ENCODE measurements around the gene CCR3.
"Not testable (repeated sequence)": the region's sequence is repeated elsewhere in the genome, so short reads cannot be mapped to it uniquely, and the experiment has no call there.

The CCR3 gene

DNA sequence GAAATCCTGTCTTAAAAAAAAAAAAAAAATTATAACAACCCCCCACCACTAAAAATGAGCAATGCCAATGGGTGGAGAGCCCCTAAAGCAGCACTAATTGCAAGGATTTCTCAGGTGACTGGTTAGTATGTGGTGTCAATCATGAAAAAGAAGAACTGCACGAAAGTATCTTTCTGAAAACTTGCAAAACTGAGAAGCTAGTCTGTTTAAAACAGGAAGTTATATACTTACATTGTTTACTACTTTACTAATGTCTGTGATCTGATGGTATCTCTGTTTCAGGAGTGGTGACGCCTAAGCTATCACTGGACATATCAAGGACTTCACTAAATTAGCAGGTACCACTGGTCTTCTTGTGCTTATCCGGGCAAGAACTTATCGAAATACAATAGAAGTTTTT is at the start of gene CCR3:
TSS of gene CCR3 (plus strand) at position 341 of the 400 bp plus-strand sequence. CDS start 22,699 bp downstream, outside the sequence.
- no peak for DNase-seq (ENCODE audit: low spot score)
- FAIRE-seq, result no peak

DNA sequence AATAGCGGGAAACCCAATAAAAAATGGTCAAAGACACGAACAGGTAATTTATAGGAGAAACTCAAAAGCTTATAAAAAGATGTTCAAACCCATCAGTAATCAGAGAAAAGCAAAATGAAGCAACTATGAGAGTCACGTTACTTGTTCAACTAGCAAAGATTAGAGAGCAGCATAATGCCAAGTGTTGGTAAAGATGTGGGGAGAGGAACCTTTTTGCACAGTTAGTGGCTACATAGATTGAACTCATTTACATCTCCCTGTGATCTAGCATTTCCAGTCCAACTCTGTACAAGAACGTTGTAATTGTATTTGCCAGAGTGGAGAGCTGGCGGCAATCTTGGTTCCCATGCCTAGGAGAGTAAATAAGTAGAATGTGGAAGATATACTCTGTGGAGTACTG is 49.3 kb upstream of the CCR3 start:
- no peak for FAIRE-seq
- no peak for DNase-seq (ENCODE audit: low spot score)

DNA sequence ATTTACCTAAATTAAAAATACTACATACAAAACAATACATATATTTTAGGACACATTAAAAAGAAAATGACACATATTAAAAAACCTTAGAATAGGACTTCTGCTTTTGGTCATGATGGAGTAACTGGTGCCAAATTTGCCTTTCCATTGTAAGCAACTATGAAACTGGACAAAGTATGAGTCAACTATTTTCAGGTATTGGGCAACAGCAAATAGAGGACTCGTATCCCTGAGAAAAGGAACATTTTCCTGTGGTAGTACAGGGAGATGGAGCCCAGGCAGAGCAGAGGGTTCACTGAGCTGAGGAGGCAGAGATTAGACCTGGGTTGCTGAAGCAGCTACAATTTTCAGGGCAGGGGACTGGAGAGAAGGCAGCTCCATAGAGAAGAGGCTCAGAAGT is 48.8 kb upstream of the CCR3 start:
- DNase-seq (ENCODE audit: low spot score), result no peak
- FAIRE-seq, result no peak

DNA sequence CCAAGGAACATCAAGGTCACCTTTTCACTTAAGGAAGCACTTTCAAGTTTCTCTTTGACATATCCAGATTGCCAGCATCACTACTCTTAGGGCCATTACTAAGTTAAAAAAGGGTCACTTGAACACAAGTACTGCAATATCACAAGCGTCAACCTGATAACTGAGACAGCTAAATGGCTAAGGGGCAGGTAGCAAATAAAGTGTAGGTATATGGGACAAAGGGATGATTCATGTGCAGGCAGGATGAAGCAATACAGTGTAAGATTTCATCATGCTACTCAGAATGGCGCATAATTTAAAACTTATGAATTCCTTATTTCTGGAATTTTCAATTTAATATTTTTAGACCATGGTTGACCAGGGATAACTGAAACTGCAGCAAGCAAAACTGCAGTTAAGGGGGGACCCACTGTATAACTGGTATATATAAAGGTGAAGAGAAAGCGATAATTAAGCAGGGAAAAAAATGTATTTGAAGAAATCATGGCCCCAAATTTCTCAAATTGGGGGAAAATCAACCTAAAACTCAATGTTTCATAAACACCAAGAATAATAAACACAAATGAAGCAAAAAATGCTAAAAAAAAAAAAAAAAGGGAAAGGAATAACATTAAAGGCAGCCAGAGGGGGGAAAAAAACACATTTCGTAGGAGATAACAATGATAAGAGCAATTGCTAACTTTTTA is 47.2 kb upstream of the CCR3 start:
- FAIRE-seq (no peak), DNase-seq (ENCODE audit: low spot score) (no peak)

DNA sequence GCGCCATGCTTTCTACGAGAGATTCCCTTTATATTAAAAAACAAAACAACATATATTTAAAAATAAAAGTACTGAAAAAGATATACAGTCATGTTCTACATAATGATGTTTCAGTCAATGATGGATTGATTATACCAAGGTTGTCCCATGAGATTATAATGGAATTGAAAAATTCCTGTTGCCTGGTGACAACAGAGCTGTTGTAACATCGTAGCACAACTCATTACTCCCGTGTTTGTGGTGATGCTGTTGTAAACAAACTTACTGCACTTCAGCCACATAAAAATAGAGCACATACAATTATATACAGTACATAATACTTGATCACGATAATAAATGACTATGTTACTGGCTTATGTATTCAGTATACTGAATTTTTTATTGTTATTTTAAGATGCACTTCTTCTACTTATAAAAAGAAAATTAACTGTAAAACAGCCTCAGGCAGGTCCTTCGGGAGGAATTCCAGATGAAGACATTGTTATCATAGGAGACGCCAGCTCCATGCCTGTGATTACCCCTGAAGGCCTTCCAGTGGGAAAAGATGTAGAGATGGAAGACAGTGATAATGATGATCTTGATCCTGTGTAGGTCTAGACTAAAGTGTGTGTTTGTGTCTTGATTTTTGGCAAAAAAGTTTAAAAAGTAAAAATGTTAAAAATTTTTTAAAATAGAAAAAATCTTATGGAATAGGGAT is 45.9 kb upstream of the CCR3 start:
- FAIRE-seq (no peak), DNase-seq (ENCODE audit: low spot score) (no peak)

DNA sequence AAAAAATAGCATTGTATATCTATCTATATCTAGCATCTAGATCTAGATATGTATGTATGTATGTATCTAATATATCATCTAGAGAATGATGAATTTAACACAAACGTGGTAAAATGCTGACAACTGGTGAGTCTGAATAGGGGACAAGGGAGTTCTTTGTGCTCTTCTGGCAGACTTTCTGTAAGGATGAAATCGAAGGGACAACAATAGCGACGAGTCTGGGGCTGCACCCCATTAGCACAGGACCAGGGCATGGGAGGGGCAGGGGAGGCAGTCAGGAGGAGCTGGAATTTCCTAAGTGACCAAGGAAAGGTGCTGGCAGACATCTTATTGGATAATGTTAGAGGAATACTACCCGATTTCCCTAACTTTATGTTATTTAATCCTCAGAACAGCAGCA is 42.0 kb upstream of the CCR3 start:
- no peak for DNase-seq (ENCODE audit: low spot score)
- no peak for FAIRE-seq

DNA sequence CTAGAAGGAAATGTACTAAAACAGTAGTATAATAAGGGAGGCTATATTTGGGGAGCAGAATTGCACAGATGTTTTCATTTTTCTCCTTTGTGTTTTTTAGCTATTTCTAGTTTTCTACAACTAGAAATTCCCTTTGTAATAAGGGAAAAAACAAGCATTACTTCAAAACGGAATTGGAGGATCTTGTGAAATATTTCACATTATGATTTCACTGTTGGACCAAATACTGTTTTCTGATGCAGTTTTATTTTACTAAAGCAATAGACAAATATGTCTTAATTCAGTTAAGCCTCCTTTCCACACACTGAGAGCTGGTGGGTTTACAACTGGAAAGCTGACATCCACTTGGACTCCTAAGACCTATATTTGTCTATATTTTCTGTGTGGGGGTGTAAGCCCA is 41.5 kb upstream of the CCR3 start:
- DNase-seq (ENCODE audit: low spot score), result no peak
- no peak for FAIRE-seq

DNA sequence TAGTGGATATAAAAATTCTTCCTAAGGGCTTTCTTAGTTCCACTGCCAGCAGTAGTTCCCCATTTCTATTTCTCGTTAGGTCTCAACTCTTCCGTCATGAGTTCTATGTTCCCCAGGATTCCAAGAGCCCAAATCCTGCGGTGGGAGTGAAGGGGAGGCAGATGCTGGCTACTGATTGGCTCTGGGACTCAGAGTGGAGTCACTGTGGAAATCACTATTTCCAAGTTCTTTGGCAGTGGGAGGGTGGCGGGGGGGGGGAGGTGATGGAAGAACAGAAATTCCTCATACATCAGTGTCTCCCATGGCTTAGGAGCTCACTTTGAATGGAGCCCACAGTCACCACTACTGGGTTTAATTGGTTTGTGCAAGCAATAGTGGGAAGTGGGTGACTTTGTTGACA is 39.7 kb upstream of the CCR3 start:
- FAIRE-seq (no peak), DNase-seq (ENCODE audit: low spot score) (no peak)

DNA sequence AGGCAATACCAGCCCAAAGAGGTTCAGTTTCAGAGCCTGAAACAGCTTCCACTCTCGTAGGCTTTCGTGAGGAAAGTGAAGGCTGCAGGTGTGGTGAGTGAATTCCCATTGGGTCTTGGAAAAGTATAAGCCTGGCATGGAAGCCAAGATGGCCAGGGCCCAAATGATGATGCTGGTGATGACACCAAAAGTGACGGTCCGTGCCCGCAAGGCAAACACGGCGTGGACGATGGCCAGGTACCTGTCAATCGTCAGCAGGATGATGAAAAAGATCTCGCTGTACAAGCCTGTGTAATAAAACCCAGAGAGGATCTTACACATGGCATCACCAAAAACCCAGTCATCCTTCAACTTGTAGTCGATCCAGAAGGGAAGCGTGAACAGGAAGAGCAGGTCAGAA is 38.6 kb upstream of the CCR3 start:
- DNase-seq (ENCODE audit: low spot score) (no peak), FAIRE-seq (no peak)

DNA sequence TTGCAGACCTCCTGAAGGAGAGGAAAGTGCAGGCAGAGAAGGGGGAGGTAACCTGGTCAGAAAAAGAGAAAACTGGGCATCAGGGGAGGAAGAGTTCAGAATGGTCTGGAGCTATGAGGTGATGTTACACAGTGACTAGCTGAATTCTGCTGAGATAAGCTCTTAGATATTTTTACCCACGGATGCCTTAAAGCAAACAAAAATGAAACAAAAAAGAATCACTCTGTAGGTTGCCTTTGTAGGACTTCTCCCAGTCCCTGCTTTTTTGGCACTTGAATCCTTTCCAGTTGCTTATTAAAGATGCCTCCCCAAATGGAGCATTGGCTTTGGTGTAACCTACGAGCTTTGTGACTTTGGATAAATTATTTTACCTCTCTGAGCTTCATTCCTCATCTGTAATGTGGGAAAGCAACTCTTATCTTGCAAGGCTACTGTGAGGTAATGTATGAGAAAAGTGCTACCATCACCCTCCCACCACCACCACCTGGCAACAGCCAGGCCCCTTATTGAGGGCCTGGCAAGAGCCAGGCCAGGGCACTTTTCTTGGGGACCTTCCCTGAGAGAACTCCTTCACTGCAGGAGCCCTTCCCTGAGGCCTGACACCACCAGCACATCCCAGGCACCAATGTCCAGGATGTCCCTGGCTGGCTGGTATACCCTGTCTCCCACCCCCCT is 36.8 kb upstream of the CCR3 start:
- FAIRE-seq (no peak), DNase-seq (ENCODE audit: low spot score) (no peak)

DNA sequence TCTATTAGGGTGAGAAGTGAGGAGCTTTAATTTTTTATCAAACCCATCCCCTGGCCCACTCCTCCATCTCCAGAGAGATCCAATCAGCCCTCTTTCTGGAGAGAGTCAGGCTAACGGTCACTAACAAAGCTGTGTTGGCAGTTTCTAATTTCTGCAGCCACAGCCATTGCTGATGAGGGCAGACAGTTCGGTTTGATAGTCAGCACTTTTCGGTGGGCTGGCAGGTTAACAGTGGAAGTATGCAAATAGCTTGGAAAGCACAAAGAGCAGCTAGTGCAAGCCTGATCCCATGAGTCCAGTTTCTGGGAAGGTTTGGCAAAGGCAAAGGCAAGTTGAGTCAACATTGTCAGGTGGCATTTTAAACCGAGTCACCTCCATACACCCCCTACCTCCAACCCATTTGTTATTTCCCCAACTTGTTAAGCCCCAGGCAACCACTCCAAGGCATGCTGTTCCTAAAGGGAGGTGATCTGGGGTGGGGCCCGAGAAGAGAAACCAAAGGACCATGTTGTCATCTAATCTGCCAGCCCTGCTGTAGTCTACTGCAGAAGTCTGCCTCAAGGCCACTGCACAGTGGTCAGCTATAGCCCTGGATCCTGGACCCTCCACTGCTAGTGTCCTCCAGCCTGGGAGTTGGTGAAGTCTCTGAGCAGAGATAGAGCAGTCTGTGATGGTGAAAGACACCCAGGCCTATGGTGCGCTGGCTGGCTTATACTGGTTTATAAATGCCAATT is 35.8 kb upstream of the CCR3 start:
- DNase-seq (ENCODE audit: low spot score) (no peak), FAIRE-seq (no peak)

DNA sequence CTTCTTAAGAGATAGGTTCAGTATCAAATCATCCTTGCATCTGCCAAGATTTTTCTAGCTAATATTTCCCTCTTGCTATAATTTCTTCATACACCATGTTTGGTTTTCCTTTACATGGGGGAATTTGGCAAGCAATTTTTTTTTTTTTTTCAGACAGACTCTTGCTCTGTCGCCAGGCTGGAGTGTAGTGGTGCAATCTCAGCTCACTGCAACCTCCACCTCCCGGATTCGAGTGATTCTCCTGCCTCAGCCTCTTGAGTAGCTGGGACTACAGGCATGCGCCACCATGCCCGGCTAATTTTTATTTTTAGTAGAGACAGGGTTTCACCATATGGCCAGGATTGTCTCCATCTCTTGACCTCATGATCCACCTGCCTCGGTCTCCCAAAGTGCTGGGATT is 34.7 kb upstream of the CCR3 start:
- not testable (repeated sequence) for FAIRE-seq

DNA sequence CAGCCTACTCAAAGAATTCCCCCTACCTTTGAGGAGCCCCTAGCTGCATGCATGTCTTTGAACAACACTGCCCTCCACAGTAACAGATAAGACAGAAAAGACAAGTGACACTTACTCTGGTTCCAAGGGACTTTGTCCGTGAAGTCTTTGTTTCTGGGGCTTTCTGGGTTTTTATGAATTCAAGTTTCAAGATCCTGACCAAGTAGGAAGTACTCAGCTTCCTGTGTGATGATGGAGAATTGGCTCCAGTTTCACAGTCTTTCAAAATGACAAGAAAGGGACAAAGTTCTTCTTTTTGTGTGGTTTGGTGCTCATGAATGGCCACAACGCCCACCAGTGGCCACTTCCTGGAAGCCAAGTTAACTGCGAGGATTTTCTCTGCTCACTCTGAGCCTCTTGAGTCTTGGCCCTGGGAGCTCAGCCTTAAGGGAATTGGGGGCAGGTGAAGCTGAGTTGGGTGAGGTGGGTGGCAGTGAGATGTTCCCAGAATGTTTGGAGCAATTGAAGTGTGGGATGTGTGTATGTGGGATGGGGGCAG is 34.0 kb upstream of the CCR3 start, which contains the start of gene CCR1:
TSS of gene CCR1 (minus strand) at position 147 of the 538 bp plus-strand sequence. CDS start 4,000 bp downstream, outside the sequence.
- no peak for DNase-seq (ENCODE audit: low spot score)
- no peak for FAIRE-seq

More for the DNA sequence above, 34.7 kb upstream of the CCR3 start:
- not testable (repeated sequence) for DNase-seq (ENCODE audit: low spot score)

DNA sequence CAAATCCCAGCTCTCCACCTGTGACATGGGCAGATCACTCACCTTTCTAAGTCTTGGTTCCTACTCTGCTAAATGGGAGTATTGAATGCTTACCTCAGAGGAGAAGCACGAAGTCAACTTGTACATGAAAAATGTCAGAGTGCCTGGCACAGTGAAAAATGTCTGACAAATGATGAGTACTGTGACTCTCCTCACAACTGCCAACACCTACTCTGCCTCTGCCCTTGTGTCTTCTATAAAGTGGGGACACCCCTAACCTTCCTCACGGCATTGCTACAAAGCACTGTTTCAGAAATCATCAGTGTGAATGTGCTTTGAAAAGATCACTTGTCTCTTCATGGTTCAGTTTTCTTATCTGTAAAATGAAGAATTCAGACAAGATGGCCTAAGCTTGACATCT is 33.2 kb upstream of the CCR3 start:
- no peak for FAIRE-seq
- no peak for DNase-seq (ENCODE audit: low spot score)

DNA sequence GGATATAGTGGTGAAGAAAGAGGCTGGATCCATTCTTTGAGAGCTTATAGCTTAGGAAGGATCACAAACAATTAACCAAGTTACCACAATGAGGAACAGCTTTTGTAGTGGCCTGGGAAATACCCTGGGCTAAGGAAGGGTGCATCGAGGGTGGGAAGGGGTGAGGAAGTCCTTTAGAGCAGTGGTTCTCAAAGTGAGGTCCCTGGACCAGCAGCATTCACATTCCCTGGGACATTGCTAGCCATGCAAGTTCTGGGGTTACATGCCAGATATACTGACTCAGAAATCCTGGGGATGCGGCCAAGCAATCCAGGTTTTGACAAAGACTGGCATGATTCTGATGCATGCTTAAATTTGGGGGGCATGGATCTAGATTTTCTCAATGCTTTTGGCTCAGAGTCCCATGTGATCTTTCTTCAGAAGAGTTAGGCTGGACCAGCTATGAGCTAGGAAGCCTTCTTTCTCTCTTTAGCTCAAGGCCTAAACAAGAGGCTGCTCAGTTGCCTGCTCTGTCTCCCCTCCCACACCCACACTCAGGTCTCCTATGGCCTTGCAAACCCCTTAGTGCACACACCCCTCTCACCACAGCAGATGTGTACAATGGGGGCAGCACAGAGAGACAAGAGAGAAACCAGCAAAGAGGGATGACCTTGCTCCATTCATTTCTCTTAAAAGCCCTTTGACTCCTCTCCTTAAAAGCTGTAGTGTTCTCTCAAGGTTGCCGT is 32.4 kb upstream of the CCR3 start:
- FAIRE-seq (no peak), DNase-seq (ENCODE audit: low spot score) (no peak)

DNA sequence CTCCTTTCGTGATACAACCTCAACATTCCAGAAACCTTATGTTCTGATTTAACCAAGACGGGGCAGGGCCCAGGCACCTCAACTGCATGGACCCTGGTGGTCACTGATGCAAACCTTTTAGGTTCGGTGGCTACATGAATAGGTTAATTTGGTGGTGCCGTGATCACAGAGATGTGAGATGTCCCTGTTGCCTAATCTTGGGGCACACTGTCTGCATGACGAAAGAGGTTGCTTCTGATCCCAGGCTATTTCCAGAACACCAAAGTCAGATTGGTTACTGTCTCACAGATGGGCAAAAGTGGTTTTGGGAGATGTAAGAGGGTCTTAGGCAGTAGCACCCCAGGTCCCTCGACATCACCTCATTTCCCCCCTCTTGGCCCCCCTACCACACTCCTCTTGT is 30.2 kb upstream of the CCR3 start:
- FAIRE-seq (no peak), DNase-seq (ENCODE audit: low spot score) (no peak)

DNA sequence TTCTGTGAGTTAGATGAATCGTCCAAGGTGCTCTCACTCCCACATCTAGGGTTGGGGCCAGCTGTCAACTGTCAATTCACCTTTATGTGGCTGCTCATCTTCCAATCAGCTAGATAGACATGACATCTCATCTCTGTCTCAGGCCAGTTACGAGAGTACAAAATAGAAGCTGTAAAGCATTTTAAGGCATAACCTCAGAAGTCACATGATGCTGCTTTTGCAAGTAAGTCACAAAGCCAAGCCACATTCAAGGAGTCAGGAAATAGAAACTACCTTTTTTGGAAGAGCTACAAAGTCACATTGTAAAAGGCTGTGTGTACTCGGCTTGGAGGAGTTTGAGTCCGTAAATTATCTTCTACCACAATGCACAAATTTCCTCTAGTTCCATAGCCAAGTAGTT is 29.1 kb upstream of the CCR3 start:
- FAIRE-seq (no peak), DNase-seq (ENCODE audit: low spot score) (no peak)

DNA sequence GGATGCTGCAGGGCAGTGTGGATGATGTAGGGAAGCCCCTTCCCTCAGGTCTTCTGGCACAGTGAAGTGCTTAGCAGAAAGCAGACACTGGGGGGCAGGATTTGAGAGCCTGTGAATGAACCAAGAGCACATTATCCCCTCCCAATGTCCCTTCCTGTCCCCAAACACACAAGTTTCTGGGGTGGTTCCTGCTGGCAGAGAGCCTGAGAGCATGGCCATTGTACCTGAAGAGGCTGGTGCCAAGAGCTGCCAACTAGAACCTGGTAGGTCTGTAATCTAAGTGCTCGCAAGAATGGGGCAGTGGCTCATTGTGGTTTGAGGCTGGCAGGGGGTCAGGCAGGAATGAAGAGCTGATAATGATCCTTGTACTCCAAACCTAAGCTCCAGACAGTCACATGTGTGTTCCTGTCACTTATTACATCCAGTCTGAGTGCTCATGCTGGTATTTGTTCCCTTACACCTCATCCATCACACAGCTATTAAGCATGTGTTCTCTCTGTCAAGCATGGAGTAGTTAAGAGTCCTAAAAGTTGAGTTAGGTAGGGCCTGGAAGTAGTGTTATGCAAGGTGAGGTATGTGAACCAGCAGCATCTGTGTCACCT is 27.4 kb upstream of the CCR3 start:
- FAIRE-seq (no peak), DNase-seq (ENCODE audit: low spot score) (no peak)

DNA sequence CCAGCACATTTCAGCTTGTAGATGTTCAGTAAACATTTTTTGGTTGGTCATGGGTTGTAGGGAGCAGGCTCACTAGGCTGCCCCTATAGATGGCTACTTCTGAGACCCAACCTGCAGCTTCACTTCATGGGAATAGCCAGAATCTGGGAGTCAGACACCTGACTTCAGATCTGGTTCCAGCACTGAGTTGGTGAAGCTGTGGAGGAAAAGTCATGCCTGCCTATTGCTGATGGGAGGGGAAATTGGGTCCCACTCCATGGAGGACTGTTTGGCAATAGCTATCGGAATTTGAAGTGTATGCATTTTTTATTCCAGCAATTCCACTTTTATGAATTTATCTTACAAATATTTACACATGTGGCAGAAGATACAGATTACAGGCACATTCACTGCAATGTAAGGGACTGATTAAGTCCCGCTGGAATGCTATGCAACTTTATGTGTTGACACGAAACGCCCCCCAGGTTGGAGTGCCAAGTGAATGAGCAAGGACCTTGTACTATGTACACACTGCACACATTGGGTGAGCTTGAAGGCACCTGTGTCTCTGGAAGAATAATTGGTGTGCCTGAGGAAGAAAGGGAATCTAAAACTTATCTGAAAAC is 26.3 kb upstream of the CCR3 start:
- no peak for FAIRE-seq
- DNase-seq (ENCODE audit: low spot score), result no peak

DNA sequence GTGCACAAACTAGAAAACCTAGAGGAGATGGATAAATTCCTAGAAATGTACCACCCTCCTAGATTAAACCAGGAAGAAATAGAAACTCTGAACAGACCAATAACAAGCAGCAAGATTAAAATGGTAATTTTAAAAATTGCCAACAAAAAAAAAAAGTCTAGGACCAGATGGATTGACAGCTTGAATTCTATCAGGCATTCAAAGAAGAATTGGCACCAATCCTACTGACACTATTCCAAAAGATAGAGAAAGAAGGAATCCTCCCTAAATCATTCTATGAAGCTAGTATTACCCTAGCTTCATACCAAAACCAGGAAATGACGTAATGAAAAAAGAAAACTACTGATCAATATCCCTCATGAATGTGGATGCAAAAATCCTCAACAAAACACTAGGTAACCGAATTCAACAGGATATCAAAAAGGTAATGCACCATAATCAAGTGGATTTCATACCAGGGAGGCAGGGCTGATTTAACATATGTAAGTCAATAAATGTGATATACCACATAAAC is 24.0 kb upstream of the CCR3 start:
- DNase-seq (ENCODE audit: low spot score) (no peak), FAIRE-seq (no peak)
